Activated T-cell treated with anti-CD3 and anti-CD28 coated beads, Interleukin-2, amount 50 U/mL, for 1 hour (primary cell): ENCODE measurements around the gene JAK3.
A peak's percentile ranks its signal among the peaks of the same experiment; 100 is the strongest.
"Not testable (repeated sequence)": the region's sequence is repeated elsewhere in the genome, so short reads cannot be mapped to it uniquely, and the experiment has no call there.

Experiments
- DNase-seq: peaks from one replicate; pipeline ENCODE4 v3.0.0-alpha.2; 2020

Gene JAK3

DNA sequence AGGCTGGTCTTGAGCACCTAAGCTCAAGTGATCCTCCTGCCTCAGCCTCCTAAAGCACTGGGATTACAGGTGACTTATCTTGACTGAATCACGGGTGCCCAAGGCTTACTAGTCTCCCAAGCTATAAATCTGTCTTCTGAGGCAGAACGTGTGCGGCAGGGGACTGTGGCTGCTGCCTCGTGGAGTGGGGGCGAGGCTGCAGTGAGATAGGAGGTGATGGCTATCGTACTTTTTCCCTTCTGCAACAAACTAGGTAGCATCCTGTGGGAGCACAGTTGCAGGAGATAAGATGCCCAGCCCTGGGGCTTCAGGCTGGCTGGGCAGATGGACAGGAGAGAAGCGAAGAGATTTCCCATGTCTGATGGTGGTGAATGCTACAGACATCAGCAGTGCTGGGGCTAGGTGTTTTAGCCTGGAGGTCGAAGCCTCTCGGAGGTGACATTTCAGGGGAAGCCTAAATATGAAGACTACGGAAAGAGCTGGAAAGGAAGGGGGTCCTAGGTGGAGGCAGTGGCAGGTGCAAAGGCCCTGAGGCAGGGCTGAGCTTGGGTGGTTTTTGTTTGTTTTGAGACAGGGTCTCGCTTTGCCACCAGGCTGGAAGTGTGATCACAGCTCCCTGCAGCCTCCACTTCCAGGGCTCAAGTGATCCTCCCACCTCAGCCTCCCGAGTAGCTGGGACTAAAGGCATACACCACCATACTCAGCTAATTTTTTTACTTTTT is 45.5 kb downstream of the JAK3 start:
- no peak for DNase-seq

DNA sequence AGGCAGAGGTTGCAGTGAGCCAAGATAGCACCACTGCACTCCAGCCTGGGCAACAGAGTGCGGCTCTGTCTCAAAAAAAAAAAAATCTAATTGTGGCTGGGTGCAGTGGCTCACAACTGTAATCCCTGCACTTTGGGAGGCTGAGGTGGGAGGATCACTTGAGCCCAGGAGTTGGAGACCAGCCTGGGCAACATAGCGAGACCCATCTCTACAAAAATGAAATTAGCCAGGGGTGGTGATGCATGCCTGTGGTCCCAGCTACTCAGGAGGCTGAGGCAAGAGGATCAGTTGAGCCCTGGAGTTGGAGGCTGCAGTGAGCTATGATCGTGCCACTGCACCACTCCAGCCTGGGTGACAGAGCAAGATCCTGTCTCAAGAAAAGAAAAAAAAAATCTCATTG is 49.2 kb downstream of the JAK3 start:
- DNase-seq, result not testable (repeated sequence)

DNA sequence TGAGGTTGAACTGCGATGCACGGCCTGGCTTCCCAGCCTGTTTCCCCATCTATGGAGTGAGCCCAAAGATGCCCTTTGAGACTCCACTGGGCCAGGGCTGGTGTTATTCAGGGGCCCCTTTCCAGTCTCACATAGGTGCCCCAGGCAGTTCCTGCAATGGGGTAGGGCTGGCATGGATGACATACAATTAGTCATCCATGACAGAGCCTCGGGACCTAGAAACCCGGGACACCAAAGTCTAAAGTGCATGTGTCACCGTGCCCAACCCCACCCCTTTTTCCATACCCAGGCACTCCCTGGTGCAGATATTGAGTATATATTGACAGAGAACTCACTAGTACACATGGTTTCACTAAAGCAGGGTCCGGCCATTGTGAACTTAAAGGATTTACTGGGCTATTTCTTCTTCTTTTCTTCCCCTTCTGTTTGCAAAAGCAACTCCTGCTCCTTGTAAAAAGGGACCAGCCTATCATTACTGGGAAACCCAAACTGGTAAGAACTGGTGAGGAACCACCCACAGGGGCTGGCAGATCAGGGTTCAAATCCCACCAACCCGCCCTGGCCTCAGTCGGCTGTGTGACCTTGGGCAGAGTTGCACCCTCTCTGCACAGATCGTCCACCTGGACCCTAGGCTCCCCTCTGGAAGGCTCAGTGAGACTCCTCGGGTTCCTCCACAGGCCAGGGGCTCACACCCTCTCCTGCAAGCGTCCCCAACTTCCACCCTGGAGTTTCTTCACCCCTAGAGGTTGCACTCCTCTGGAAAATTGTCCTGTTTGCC is 50.2 kb downstream of the JAK3 start:
- no peak for DNase-seq

DNA sequence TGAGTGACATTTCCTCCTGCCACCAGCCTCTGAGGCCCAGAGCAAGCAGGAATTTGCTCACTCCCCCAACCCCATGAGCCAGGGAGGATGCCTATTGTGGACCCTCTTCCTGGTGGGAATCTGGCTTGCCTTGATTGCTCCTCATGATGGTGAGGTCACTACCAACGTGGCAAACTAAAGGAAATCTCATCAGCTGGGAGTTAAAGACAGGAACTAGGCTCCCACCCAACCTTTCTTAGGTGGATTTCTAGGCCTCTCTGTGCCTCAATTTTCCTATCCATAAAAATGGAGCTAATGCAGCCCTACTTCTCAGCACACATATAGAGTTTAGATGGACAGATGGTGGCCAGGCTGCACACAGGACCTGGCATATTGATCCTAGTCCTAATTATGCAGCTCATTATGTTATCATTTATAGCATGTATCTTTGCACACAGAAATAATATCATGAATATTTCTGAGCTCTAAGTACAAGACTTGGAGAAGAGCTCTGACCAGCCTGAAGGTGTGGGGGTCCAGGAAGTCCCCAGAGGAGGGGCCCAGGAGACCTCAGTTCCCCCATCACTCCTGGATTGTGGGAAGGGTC is 50.9 kb downstream of the JAK3 start:
- DNase-seq, result no peak

DNA sequence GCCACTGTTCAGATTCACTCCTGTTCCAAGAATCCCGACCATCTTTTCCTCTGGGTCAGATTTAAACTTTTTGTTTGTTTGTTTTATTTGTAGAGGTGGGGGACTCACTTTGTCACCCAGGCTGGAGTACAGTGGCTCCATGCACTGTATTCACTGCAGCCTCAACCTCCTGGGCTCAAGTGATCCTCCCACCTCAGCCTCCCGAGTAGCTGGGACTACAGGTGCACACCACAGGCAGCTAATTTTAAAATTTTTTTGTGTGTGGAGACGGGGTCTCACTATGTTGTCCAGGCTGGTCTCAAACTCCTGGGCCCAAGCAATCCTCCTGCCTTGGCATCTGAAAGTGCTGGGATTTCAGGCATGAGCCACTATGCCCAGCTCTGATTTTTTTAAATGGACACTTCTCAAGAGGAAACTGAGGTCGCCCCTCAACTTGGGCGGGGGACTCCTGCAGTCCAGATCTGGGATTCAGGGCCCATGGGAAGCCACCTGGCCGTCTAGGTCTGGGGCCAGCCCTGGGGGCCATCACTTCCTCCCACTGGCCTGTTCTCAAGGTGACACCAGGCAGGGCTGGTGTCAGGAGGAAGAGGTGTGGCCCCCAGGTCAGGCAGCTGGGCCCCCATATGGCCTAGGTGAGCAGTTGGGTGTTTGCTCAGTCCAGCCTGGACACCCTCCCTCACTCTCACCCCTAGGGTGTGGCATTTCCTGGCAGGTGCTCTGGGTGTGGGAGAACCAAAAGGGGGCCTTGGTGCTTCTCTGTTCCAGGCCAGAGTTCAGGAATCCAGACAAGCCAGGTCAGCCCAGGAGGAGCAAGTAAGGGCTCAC is 51.6 kb downstream of the JAK3 start:
- DNase-seq, result no peak

DNA sequence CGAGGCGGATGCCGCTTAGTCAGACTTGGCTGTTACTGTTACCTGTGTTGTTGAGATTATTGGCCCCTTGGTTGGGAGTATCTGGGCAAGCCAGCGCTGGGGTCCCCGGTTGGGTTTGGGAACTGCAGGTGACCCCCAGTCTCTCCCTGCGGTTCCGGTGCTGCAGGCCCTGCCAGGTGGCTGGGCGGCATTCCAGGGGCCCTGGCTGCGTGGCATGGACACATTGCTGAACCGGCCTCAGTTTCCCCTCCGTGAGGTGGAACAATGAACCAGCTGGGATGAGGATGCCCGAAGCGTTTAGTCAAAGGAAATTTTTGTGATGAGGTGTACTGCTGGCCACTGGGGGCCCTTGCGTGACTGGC is 52.3 kb downstream of the JAK3 start:
- DNase-seq, result no peak

DNA sequence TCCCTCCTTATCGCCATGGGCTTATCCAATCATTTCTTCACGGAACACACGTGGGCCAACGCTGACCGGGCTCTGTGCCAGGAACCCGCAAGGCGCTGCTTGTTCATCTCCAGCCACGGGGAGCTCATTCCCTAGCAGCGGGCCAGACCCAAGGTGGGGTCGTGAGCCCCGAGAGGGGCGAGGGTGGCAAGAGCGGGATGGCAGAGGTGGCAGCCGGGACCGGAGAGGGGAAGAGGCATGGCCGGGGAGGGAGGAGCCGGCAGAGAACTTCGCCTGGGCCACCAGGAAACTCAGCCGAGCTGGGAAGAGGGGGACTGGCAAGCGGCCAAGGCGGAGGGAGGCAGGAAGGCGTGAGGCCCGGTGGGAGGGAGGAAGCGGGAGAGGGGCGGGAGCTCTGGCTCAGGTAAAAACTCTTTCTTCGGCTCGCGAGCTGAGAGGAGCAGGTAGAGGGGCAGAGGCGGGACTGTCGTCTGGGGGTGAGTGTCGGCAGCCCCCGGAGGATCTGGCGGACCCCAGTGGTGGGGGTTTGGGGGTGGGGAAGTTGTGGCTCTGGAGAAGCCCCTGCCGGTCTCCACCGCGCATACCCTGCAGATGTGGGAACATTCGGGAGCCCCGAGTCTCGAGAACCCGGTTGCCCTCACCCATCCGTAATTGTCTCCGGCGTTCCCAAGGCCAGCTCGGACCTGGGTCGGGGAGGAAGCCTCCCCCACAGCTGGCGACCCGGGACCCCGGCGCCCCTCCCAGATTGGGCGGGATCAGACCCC is 52.9 kb downstream of the JAK3 start, which contains the start of gene B3GNT3:
B3GNT3 (plus strand) TSS at position 408 of the 764 bp plus-strand sequence. CDS start 12,670 bp downstream, outside the sequence.
- peak; percentile 34 for DNase-seq

DNA sequence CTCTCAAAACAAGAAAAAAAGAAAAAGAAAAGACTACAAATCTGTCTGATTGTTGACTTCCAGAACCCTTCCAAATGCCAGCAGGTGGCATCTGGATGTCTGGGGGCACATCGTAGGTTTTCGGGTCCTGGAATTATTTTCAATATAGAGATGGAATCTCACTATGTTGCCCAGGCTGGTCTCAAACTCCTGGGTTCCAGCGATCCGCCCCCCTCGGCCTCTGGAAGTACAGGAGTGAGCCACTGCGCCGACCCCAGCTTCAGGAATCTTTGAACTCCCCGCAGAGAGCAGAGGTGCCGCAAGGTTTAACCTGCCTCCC is 53.4 kb downstream of the JAK3 start:
- no peak for DNase-seq

DNA sequence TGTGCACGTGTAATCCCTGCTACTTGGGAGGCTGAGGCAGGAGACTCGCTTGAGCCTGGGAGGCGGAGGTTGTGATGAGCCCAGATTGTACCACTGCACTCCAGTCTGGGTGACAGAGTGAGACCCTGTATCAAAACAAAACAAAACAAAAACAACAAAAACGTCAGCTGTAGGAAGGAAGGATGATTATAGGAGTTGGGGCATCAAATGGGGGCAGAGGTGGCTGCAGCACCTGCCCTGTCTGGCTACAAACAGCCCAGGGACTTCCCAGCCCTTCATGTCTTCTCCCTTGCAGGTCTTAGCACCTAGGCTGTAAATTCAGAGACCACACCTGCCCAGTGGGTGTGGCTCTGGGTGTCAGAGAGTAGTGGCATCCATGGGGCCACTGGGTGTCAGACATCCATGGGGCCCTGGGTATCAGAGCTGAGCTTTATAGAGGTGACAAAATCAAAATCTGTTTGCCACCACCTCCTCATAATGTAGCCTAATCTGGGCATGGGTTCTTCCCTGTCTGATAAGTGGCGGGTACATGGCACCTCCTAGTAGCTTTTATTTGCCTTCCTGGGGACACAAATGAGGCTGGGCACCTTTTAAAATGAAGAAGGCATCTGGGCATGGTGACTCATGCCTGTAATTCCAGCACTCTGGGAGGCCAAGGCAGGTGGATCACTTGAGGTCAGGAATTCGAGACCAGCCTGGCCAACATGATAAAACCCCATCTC is 57.6 kb downstream of the JAK3 start:
- no peak for DNase-seq

DNA sequence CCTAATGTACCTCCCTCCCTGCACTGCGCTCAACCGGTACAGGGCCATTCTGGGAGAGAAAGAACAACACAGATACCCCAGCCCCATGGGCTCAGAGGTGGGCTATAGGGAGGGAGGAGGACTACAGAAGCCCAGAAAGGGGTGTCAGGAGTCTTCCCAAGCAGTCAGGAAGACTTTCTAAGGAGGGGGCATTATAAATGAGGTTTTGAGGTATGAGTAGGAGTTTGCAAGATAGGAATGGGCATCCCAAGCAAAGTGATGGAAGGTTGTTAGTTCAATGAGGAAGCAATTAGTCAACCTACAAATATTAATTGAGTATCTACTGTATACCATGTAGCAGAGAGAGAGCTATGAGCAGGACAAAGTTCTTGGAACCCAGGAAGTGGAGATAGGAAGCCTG is 59.1 kb downstream of the JAK3 start:
- DNase-seq, result no peak

DNA sequence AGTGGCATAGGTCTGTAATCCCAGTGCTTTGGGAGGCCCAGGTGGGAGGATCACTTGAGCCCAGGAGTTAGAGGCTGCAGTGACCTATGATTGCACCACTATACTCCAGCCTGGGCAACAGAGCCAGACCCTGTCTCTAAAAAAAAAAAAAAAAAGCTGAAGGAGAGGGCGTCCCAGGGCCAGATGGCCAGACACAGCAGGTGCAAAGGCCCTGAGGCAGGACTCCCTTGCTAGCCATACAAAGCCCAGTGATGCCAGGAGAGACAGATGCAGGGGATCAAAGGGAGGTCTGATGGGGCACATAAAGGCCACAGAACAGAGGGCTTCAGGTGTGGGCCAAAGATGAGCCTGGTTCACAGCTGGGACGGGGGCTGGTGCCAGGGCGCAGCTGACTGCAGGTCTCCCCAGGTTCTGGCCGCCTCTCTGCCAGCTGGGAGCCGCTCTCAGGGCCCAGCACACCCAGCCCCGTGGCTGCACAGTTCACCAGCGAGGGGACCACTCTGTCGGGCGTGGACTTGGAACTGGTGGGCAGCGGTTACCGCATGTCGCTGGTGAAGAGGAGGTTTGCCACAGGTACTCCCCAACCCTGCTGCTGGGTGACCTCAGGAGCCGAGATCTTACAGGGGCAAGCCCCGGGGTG is 60.4 kb downstream of the JAK3 start:
- no peak for DNase-seq

DNA sequence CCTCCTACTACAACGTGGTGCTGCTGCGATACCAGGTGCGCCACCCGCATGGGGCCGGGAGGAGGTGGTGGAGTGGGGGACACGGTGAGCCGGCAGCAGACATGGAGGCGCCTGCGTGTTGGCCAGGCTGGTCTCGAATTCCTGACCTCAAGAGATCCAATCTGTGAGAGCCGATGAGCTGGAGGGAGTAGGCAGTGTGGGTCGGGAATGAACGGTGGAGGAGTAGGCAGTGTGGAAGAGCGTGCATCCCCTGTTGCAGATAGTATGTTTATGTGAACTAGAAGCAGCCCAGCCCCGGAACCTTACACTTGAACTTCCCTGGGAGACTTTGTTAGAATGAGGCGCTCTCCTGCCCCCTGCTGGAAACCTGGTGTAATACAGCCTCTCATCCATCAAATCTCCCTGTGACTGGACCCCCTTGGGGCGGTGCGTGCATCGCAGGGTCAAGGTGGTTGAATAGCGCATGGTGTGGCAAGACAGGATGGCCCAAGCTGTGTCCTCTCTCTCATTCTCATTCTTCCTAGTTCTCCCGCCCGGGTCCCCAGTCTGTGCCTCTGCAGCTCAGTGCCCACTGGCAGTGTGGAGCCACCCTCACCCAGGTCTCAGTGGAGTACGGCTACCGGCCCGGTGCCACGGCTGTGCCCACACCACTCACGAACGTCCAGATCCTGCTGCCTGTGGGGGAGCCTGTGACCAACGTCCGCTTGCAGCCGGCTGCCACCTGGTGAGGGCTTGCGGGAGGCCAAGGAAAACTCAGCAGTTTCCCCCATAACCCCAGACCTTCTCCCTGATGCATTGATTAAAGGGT is 63.4 kb downstream of the JAK3 start:
- DNase-seq, result peak; percentile 74

DNA sequence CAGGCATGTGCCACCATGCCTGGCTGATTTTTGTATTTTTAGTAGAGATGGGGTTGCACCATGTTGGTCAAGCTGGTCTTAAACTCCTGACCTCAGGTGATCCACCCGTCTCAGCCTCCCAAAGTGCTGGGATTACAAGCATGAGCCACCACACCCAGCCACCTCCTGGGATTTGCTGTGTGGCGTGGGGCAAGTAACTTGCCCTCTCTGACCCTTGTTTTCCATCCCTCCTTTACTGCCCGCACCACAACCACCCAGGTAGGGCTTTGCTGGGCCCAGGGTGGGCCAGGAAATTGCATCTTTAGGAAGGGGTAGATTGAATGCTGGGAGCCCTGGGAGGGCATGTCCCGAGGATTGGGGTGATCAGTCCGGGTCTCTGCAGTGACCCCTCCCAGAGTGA is 64.1 kb downstream of the JAK3 start:
- DNase-seq, result not testable (repeated sequence)

DNA sequence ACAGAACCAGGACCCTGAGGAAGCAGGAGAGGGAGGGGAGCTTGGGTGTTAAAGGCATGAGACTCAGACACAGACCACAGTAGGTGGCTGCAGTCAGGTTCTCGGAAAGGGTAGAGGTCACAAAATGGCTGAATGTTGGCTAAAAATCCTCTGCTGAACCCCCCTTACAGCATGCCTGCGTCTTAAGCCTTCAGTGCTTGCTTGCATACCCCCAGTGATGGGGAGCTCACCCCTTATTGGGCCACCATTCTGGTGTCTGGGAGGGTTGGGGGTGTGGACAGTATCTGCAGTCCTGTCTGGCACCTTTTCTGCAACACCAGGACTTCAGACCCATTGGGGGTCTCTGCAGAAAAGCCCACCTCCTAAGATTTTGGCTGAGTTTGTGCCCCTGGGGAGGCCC is 67.0 kb downstream of the JAK3 start:
- DNase-seq, result no peak

DNA sequence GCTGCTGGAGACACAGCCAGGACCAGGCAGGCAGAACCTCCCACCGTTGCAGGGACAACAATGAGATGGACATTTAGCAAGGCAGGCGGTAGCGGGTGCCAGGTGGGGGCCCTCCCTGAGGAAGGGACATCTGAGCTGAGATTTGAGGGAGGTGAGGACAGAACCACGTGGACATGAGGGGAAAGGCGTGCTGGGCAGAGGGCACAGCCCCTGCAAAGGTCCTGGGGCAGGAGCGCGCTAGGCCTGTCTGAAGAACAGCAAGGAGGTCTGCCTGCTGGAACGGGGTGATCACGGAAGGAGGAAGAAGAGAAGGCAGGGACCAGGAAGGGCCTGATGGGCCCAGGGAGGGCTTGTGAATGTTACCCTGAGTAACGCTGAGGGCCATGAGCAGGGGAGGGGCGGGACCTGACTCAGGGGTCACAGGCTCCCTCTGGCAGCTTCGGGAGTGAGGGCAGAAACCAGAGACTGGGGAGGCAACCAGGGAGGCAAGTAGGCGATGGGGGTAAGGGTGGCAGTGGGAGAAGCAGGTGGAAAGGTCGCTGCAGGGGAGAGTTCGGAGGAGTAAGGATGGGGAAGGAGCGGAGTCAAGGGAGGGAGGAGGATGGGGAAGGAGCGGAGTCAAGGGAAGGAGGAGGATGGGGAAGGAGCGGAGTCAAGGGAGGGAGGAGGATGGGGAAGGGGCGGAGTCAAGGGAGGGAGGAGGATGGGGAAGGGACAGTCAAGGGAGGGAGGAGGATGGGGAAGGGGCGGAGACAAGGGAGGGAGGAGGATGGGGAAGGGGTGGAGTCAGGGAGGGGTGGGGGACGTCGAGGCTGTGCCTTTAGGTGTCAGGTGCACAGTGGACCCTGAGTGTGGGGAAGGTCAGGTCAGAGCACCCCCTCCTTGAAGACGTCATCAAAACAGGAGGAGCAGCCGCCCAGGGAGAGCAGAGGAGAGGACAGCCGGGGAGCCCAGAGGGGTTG is 68.5 kb downstream of the JAK3 start:
- DNase-seq, result no peak

DNA sequence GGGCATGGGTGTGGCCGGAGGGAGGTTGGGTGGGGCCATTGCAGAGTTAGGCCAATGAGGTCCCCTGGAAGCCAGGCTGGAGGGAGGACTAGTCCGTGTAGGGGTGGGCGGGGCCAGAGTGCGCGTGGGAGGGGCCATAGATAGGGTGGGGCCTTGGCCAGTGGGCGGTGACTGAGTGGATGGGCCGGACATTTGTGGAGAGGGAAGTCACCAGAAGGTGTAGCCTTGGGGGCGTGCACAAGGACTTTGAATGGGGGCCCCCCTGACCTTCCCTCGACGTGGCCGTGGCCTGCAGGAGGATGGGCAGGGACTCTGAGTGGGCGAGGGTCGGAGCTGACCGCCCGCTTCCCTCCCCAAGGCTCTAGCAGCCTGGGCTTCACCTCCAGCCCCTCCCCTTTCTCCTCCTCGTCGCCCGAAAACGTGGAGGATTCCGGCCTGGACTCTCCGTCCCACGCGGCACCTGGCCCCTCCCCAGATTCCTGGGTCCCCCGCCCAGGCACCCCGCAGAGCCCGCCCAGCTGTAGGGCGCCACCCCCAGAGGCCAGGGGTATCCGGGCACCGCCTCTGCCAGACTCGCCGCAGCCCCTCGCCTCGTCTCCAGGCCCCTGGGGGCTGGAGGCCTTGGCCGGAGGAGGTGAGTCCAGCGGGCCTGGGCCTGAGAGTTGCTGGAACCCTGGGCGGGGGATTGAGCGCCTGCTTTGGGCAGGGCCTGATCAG is 69.4 kb downstream of the JAK3 start:
- DNase-seq, result peak; percentile 32

DNA sequence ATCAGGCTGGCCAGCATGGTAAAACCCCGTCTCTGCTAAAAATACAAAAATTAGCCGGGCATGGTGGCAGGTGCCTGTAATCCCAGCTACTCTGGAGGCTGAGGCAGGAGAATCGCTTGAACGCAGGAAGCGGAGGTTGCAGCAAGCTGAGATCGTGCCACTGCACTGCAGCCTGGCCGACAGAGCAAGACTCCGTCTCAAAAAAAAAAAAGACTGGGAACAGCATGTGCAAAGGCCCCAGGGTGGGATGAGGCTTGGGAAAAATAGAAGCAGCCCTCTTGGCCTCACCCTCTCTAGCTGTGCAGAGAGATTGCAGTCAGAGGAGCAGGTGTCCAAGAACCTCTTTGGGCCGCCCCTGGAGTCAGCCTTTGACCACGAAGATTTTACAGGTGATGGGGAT is 69.9 kb downstream of the JAK3 start:
- DNase-seq, result not testable (repeated sequence)

DNA sequence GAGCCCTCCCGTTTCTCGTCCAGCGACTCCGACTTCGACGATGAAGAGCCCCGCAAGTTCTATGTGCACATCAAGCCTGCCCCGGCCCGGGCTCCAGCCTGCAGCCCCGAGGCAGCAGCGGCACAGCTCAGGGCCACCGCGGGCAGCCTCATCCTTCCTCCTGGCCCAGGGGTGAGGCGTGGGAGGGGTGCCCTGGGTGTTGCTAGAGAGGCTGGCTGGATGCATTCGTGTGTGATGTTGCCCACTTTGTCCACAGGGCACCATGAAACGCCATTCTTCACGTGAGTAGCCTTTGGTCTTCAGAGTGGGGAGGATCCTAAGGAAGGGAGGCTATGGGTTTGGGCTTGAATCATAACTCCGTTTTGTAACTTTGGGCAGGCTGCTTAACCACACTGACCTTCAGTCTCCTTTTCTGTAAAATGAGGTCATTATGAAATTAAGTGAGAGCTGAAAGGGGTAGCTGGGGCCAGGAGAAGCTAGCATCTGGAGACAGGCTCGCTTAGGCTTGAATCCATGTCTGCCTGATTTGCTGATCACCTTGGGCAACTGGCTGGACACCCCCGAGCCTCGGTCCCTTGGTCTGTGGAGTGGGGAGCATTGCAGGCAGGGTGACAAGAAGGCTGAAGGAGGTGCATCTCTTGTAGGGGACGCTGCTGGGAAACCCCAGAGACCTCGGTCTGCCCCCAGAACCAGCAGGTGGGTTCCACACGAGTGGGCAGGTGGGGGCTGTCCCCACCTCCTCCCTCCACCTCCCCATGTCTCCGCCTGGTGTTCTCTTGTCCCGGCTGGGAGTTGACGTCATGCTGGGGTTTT is 71.6 kb downstream of the JAK3 start:
- no peak for DNase-seq
